Measurements from ENCODE around the gene HSPA12B. TPM values are rescaled to one million over a fixed set of nuclear protein-coding genes. Genes with fewer than 3 reads are reported as not detected.

HSPA12B gene
- total and polyA plus RNA-seq, 2 of the 4 experiments (the other 2 are of a cell fraction), result not detected

DNA sequence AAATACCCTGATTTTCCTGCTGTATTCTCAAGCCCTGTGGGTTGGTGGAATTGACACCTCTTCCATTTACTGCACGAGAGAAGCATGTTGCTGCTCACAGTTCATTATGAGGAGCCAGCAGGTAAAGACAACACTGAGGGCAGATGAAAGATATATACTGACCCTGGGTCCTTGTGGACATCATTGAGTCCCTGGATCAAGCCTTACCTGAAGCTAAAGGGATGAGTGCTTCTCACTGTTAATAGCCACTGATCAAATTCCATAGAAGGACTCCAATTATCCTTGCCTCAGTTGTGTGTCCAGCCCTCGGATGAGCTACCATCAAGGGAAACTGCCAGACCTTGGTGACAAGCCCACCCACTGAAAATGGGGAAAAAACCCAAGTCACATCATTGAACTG lies 12.4 kb upstream of the HSPA12B start:
- H4K20me1 ChIP-seq (ENCODE audit: insufficient read depth, low read length), result no peaks in the 10 kb centered on the region
- no peak overlapping the region for H4K91ac ChIP-seq (ENCODE audit: insufficient read depth, low read depth, low read length)
- no peaks in the 10 kb centered on the region for H3K79me1 ChIP-seq (ENCODE audit: low read depth in 1 of 2, low read length in 2 of 2)
- H2BK5ac ChIP-seq (ENCODE audit: low read depth, low read length, poor library complexity, severe bottlenecking), result no peak overlapping the region
- no peak overlapping the region for H2AFZ ChIP-seq (replicated peaks; ENCODE audit: low read length, poor library complexity)
- TF ChIP-seq, protein P1, sequence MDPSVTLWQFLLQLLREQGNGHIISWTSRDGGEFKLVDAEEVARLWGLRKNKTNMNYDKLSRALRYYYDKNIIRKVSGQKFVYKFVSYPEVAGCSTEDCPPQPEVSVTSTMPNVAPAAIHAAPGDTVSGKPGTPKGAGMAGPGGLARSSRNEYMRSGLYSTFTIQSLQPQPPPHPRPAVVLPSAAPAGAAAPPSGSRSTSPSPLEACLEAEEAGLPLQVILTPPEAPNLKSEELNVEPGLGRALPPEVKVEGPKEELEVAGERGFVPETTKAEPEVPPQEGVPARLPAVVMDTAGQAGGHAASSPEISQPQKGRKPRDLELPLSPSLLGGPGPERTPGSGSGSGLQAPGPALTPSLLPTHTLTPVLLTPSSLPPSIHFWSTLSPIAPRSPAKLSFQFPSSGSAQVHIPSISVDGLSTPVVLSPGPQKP (IDR thresholded peaks at IDR 0.05; ENCODE audit: borderline replicate concordance, low read depth, low read length), result no peak
- TF ChIP-seq SMC3 (IDR thresholded peaks at IDR 0.05; ENCODE audit: low read depth, low read length) (no peak), FOS (IDR thresholded peaks at IDR 0.05; ENCODE audit: low read depth, low read length) (no peak), RAD21 (IDR thresholded peaks at IDR 0.05; ENCODE audit: low read length) (no peak), MAFK (IDR thresholded peaks at IDR 0.05; ENCODE audit: low read depth, low read length) (no peak), MXI1 (IDR thresholded peaks at IDR 0.05; ENCODE audit: borderline replicate concordance, low read depth, low read length) (no peak), RFX5 (IDR thresholded peaks at IDR 0.05; ENCODE audit: low read depth, low read length) (no peak), RCOR1 (IDR thresholded peaks at IDR 0.05; ENCODE audit: insufficient replicate concordance, low read length) (no peak), POLR2A (IDR thresholded peaks at IDR 0.05; ENCODE audit: low read depth, low read length) (no peak), CHD1 (IDR thresholded peaks at IDR 0.05; ENCODE audit: low read depth, low read length) (no peak), CEBPB (IDR thresholded peaks at IDR 0.05; ENCODE audit: low read depth, low read length) (no peak), NFE2L2 (IDR thresholded peaks at IDR 0.05; ENCODE audit: low read depth, low read length) (no peak), BHLHE40 (IDR thresholded peaks at IDR 0.05; ENCODE audit: low read depth, low read length) (no peak)
- TF ChIP-seq, protein P2, sequence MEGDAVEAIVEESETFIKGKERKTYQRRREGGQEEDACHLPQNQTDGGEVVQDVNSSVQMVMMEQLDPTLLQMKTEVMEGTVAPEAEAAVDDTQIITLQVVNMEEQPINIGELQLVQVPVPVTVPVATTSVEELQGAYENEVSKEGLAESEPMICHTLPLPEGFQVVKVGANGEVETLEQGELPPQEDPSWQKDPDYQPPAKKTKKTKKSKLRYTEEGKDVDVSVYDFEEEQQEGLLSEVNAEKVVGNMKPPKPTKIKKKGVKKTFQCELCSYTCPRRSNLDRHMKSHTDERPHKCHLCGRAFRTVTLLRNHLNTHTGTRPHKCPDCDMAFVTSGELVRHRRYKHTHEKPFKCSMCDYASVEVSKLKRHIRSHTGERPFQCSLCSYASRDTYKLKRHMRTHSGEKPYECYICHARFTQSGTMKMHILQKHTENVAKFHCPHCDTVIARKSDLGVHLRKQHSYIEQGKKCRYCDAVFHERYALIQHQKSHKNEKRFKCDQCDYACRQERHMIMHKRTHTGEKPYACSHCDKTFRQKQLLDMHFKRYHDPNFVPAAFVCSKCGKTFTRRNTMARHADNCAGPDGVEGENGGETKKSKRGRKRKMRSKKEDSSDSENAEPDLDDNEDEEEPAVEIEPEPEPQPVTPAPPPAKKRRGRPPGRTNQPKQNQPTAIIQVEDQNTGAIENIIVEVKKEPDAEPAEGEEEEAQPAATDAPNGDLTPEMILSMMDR (conservative IDR thresholded peaks at IDR 0.05; ENCODE audit: low read depth, low read length), result no peak
- no peak overlapping the region for H2AK9ac ChIP-seq (replicated peaks; ENCODE audit: low read depth, low read length, poor library complexity)
- H2BK15ac ChIP-seq (ENCODE audit: low read depth, low read length), result no peak overlapping the region
- ATAC-seq (ENCODE audit: low read depth) (no peak), DNase-seq (no peak)
- no peak overlapping the region for H4K5ac ChIP-seq (ENCODE audit: low read depth, low read length)
- no peak overlapping the region for H3K56ac ChIP-seq (ENCODE audit: extremely low read depth, insufficient read depth, low read length)
- no peaks in the 10 kb centered on the region for H3K9me1 ChIP-seq (ENCODE audit: insufficient read depth, low read length)
- H2BK120ac ChIP-seq (ENCODE audit: low read depth, low read length), result no peak overlapping the region
- intact Hi-C loops (cut with micrococcal nuclease) (no loop called here), dilution Hi-C loops (cut with HindIII; ENCODE audit: low sequenced_read_pairs, unreplicated experiment) (no loop called here), in situ Hi-C loops (cut with MboI; ENCODE audit: low sequenced_read_pairs) (no loop called here)
- peaks cover 14% of the 10 kb centered on the region for H3K27me3 ChIP-seq (ENCODE audit: control insufficient read depth, insufficient read depth, low read length)
- WGBS, 2 experiments (ENCODE audit: extremely low coverage in 2 of 2, insufficient read length in 1 of 2), result 60% methylated on average over 1 of the region's 2 CpGs; no CpG with 5 or more reads in 1 of the 2 experiments
- H3K4ac ChIP-seq (ENCODE audit: low read depth, low read length), result no peak overlapping the region
- H4K8ac ChIP-seq (ENCODE audit: low read depth in 2 of 2, low read length in 2 of 2), result no peak overlapping the region
- no peak overlapping the region for H3K9ac ChIP-seq (ENCODE audit: low read depth, low read length)
- no peak overlapping the region for H3K4me2 ChIP-seq (ENCODE audit: low read depth, low read length)
- H3K18ac ChIP-seq (ENCODE audit: low read depth, low read length), result no peak overlapping the region
- no peaks in the 10 kb centered on the region for H3K9me3 ChIP-seq (ENCODE audit: control insufficient read depth, insufficient read depth, low read length)
- H3K4me3 ChIP-seq (ENCODE audit: insufficient read depth, low read depth, low read length), result no peak overlapping the region
- ChIA-PET POLR2A (ENCODE audit: unreplicated experiment) (no interaction called here), CTCF (no interaction called here)
- no peak overlapping the region for H2BK20ac ChIP-seq (ENCODE audit: low read depth, low read length)
- no peak overlapping the region for H3K23ac ChIP-seq (ENCODE audit: low read depth, low read length)
- no TSS peak for BruUV-seq (replicated peaks)
- no peak overlapping the region for H3K14ac ChIP-seq (replicated peaks; ENCODE audit: low read depth, low read length)
- no peaks in the 10 kb centered on the region for H3K4me1 ChIP-seq (ENCODE audit: control insufficient read depth, insufficient read depth, low read length)
- H3K27ac ChIP-seq (ENCODE audit: insufficient read depth, low read length), result no peak overlapping the region
- H3K36me3 ChIP-seq (ENCODE audit: control insufficient read depth, insufficient read depth, low read length), result no peaks in the 10 kb centered on the region
- H2AK5ac ChIP-seq (ENCODE audit: low read depth, low read length), result no peak overlapping the region

Measured in IMR-90 (cell line).